HG03135 (cell line): ENCODE data around the gene UQCRFS1.
"Not testable (repeated sequence)": the region's sequence is repeated elsewhere in the genome, so short reads cannot be mapped to it uniquely, and the experiment has no call there.

Experiments used
- ATAC-seq: cut with Tn5 transposase; IDR thresholded peaks from one replicate; pipeline ENCODE4 v1.9.1; 2021; ENCODE audit warnings: mild to moderate bottlenecking, moderate library complexity; ENCODE audit not compliant: unreplicated experiment

Gene UQCRFS1

GRCh38 chr19:29212648-29213573, at the start of gene UQCRFS1:
Gene UQCRFS1 (minus strand): TSS chr19:29213151. CDS start chr19:29213118, 33 bp downstream.
- peak; percentile 98 for ATAC-seq

GRCh38 chr19:29262085-29262484, 49.1 kb upstream of the UQCRFS1 start:
- ATAC-seq: no peak

GRCh38 chr19:29260477-29261317, 47.7 kb upstream of the UQCRFS1 start:
- ATAC-seq: no peak

GRCh38 chr19:29259867-29260281, 46.9 kb upstream of the UQCRFS1 start:
- ATAC-seq: no peak

- ATAC-seq: no peak
Measured at GRCh38 chr19:29259153-29259552, 46.2 kb upstream of the UQCRFS1 start.

GRCh38 chr19:29256516-29256915, 43.6 kb upstream of the UQCRFS1 start:
- ATAC-seq: no peak

- ATAC-seq: no peak
Measured at GRCh38 chr19:29255912-29256311, 43.0 kb upstream of the UQCRFS1 start.

GRCh38 chr19:29255006-29255405, 42.1 kb upstream of the UQCRFS1 start:
- ATAC-seq: no peak

GRCh38 chr19:29249798-29250197, 36.8 kb upstream of the UQCRFS1 start:
- not testable (repeated sequence) for ATAC-seq

- ATAC-seq: no peak
Measured at GRCh38 chr19:29248332-29248844, 35.4 kb upstream of the UQCRFS1 start.

GRCh38 chr19:29247872-29248271, 34.9 kb upstream of the UQCRFS1 start:
- no peak for ATAC-seq

- ATAC-seq: no peak
Measured at GRCh38 chr19:29247471-29247870, 34.5 kb upstream of the UQCRFS1 start.

- ATAC-seq: no peak
Measured at GRCh38 chr19:29247051-29247450, 34.1 kb upstream of the UQCRFS1 start.

- no peak for ATAC-seq
Measured at GRCh38 chr19:29245215-29245614, 32.3 kb upstream of the UQCRFS1 start.

- ATAC-seq: no peak
Measured at GRCh38 chr19:29241324-29241723, 28.4 kb upstream of the UQCRFS1 start.

- ATAC-seq: no peak
Measured at GRCh38 chr19:29239213-29239776, 26.3 kb upstream of the UQCRFS1 start.

- ATAC-seq: no peak
Measured at GRCh38 chr19:29233591-29233990, 20.6 kb upstream of the UQCRFS1 start.

GRCh38 chr19:29232315-29232852, 19.4 kb upstream of the UQCRFS1 start:
- ATAC-seq: no peak

GRCh38 chr19:29231306-29231705, 18.4 kb upstream of the UQCRFS1 start:
- ATAC-seq: not testable (repeated sequence)

GRCh38 chr19:29217616-29218015, 4.7 kb upstream of the UQCRFS1 start:
- no peak for ATAC-seq

GRCh38 chr19:29216021-29216420, 3.1 kb upstream of the UQCRFS1 start:
- ATAC-seq: no peak
